ENCODE data around the gene ALDH5A1.

The ALDH5A1 gene

DNA sequence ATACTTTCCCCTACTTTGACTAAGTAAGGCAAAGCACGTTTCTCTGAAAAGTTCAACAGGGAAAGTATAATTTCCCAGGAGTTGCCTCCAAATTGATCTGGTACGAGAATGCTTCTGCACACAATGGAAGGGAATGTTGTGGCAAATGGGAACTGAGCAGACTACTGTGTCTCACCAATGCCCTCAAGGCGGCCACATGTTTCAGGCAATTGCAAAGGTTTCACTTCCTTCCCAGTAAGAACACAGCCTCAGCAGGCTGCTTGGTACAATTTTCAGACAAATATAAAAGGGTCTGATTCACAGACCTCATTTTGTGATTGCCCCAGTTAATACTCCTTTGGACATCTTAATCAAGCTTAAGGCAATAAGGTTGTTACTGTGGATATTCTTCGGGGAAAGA is 80.0 kb downstream of the ALDH5A1 start:
- DNase-seq, result no peak

DNA sequence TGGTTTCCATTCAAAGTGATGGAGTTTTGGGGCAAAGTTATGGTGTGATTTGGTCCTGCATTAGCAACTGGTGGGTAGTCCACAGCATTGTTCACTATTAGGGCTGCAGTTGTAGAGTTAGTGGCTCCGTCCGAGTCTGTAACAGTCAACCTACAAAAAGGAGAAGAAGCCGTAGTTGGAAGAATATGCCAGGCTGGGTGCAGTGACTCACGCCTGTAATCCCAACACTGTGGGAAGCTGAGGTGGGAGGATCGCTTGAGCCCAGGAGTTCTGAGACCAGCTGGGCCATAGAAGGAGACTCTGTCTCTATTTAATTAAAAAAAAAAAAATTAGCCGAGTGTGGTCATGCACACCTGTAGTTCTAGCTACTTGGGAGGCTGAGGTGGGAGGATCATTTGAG is 81.7 kb downstream of the ALDH5A1 start:
- DNase-seq, result no peak

- peak; percentile 88 for DNase-seq
Measured at GRCh38 chr6:24581084-24581669, 86.4 kb downstream of the ALDH5A1 start.

DNA sequence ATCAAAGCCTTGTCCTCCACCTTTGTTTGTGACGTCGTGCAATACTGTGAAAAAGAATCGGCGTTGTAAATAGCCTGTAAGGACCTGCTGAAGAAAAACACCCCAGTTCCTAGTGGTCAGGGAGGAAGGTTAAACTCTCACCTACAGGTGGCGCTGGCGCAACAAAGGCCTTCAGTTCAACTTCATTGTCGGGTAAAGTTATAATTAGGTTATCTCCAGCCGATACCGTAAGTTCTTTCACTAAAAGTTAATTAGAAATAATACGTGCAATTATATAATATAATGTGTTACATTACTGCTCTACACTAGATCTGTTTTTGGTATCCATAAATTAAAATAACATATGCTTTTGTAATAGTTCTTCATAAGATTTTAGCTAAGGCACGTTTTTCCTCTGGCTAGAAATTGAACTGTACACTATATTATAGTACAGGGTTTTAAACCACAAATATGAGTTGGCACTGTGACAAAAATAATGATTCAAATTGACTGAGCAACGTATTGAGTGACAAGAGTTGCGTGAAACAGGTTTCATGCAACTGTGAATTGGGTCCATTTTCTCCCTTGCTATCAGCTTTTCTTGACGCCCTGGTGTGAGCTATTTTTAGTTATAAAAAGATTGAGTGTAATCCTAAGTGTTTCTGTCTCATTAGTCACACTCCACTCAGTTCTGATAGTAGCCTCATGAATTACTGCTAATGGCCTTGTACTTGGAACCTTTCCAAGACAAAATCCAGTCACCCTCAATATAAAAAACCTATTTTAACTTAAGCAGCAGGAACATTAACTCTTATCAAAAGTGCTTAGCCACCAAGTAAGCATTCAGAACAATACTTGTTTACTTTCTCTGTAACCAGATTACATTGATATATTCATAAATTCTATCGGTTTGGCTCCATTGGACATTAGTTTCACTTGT is 89.0 kb downstream of the ALDH5A1 start:
- peak; percentile 90 for DNase-seq

GRCh38 chr6:24584382-24584720 is 89.6 kb downstream of the ALDH5A1 start:
- no peak for DNase-seq

All from hematopoietic multipotent progenitor cell treated with erythropoietin and hydrocortisone succinate and interleukin-3 and kit ligand, for 4 days (in vitro differentiated cells).